Stomach (tissue), 4 donors: ENCODE data around the gene EXOC4.

Experiments
- CTCF ChIP-seq, 7 experiments: fragments of 450-650 bp in 4 of 7; fragments of 200-600 bp in 3 of 7; sonication (generic) in 3 of 7; IDR thresholded peaks; one replicate each; pipeline ENCODE4 v1.5.1; 2016 to 2019; ENCODE audit warnings: antibody characterized with exemption in 7 of 7, control low read depth in 2 of 7, mild to moderate bottlenecking in 1 of 7
- EP300 ChIP-seq: sonication (generic); formaldehyde crosslinking; IDR thresholded peaks from one replicate; pipeline ENCODE4 v1.6.1; 2017; ENCODE audit warnings: antibody characterized with exemption
- POLR2A ChIP-seq, 4 donors: fragments of 450-650 bp; IDR thresholded peaks; one replicate each; pipeline ENCODE4 v1.6.1; 2016; ENCODE audit warnings: antibody characterized with exemption in 4 of 4, control low read depth in 2 of 4, mild to moderate bottlenecking in 1 of 4, moderate library complexity in 1 of 4
- POLR2AphosphoS5 ChIP-seq, 3 donors: sonication (generic); formaldehyde crosslinking; IDR thresholded peaks; one replicate each; pipeline ENCODE4 v1.6.1; 2016; ENCODE audit warnings: antibody characterized with exemption in 3 of 3

- TF ChIP-seq CTCF (IDR thresholded peaks at IDR 0.05) (no peak), EP300 (no peak), POLR2AphosphoS5 (IDR thresholded peaks at IDR 0.05) (no peak), POLR2A (IDR thresholded peaks at IDR 0.05) (no peak)
Observed at GRCh38 chr7:134051020-134051419, 798.1 kb downstream of the EXOC4 start.
